ENCODE results near the gene CDH4. TPM values are rescaled to one million over a fixed set of nuclear protein-coding genes. Genes with fewer than 3 reads are reported as not detected.

CDH4 gene
- total RNA-seq, 1 experiment from 2014 or later = not detected

DNA sequence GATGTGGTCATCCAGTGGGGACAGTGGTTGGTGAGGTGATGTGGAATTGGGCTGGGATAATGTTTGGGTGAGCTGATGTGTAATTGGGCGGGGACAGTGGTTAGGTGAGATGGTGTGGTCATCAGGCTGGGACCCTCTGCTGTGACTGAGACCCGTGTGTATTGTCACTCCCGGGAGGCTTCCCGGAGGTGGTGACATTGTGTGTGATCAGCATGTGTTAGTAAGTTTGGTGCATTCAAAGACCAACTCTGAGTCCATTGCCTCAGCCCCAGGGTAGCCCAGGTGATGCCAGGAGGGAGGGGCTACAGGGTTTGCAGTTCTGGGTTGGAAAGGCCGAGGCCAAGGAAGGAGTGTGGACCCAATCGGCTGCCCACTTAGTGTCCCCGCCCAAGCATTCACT lies 438.1 kb downstream of the CDH4 start:
- Histone ChIP-seq H3K27me3 (ENCODE audit: control insufficient read depth, insufficient read depth, low read length) (peaks cover 26% of the 10 kb centered on the region), H3K4me1 (ENCODE audit: control insufficient read depth, insufficient read depth, low read length) (no peaks in the 10 kb centered on the region), H3K4me3 (ENCODE audit: low read depth in 2 of 2, low read length in 2 of 2) (no peak overlapping the region), H3K36me3 (ENCODE audit: control insufficient read depth, insufficient read depth, low read length) (no peaks in the 10 kb centered on the region), H3K27ac (ENCODE audit: low read length) (no peak overlapping the region), H3K9me3 (ENCODE audit: control insufficient read depth, insufficient read depth, low read depth, low read length) (no peaks in the 10 kb centered on the region)
- in situ Hi-C loops (cut with HindIII; ENCODE audit: low pct_unique_long_range_greater_than_20kb, low sequenced_read_pairs) (no loop called here), intact Hi-C loops (cut with micrococcal nuclease; ENCODE audit: unreplicated experiment) (no loop called here)
- POLR2A ChIA-PET = no interaction called here
- BruUV-seq (replicated peaks) = no TSS peak
- DNase-seq (ENCODE audit: low read depth, low spot score) = no peak
- CTCF ChIA-PET = no interaction called here
- ATAC-seq = no peak
- TF ChIP-seq TCF7L2 (IDR thresholded peaks at IDR 0.05; ENCODE audit: low read depth, low read length) (no peak), POLR2AphosphoS5 (IDR thresholded peaks at IDR 0.05; ENCODE audit: low read depth, low read length) (no peak), SIN3A (IDR thresholded peaks at IDR 0.05; ENCODE audit: borderline replicate concordance, insufficient read depth, low read depth, low read length) (no peak), CTCF (IDR thresholded peaks at IDR 0.05) (no peak)
- TF ChIP-seq, protein P1, sequence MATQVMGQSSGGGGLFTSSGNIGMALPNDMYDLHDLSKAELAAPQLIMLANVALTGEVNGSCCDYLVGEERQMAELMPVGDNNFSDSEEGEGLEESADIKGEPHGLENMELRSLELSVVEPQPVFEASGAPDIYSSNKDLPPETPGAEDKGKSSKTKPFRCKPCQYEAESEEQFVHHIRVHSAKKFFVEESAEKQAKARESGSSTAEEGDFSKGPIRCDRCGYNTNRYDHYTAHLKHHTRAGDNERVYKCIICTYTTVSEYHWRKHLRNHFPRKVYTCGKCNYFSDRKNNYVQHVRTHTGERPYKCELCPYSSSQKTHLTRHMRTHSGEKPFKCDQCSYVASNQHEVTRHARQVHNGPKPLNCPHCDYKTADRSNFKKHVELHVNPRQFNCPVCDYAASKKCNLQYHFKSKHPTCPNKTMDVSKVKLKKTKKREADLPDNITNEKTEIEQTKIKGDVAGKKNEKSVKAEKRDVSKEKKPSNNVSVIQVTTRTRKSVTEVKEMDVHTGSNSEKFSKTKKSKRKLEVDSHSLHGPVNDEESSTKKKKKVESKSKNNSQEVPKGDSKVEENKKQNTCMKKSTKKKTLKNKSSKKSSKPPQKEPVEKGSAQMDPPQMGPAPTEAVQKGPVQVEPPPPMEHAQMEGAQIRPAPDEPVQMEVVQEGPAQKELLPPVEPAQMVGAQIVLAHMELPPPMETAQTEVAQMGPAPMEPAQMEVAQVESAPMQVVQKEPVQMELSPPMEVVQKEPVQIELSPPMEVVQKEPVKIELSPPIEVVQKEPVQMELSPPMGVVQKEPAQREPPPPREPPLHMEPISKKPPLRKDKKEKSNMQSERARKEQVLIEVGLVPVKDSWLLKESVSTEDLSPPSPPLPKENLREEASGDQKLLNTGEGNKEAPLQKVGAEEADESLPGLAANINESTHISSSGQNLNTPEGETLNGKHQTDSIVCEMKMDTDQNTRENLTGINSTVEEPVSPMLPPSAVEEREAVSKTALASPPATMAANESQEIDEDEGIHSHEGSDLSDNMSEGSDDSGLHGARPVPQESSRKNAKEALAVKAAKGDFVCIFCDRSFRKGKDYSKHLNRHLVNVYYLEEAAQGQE (IDR thresholded peaks at IDR 0.05; ENCODE audit: insufficient read depth in 1 of 2, low read depth in 2 of 2, low read length in 1 of 2) = no peak

GRCh38 chr20:61690993-61691838 lies 439.2 kb downstream of the CDH4 start:
- ATAC-seq = no peak
- H3K27ac ChIP-seq (ENCODE audit: low read length) = no peak overlapping the region
- intact Hi-C loops (cut with micrococcal nuclease; ENCODE audit: unreplicated experiment) = no loop called here
- DNase-seq (ENCODE audit: low read depth, low spot score) = no peak
- H3K27me3 ChIP-seq (ENCODE audit: control insufficient read depth, insufficient read depth, low read length) = peaks cover 19% of the 10 kb centered on the region
- H3K36me3 ChIP-seq (ENCODE audit: control insufficient read depth, insufficient read depth, low read length) = no peaks in the 10 kb centered on the region
- no peaks in the 10 kb centered on the region for H3K9me3 ChIP-seq (ENCODE audit: control insufficient read depth, insufficient read depth, low read depth, low read length)
- no peak overlapping the region for H3K4me3 ChIP-seq (ENCODE audit: low read depth in 2 of 2, low read length in 2 of 2)
- CTCF ChIA-PET = no interaction called here
- in situ Hi-C loops (cut with HindIII; ENCODE audit: low pct_unique_long_range_greater_than_20kb, low sequenced_read_pairs) = no loop called here
- TF ChIP-seq CTCF (IDR thresholded peaks at IDR 0.05) = no peak
- TF ChIP-seq TCF7L2 (IDR thresholded peaks at IDR 0.05; ENCODE audit: low read depth, low read length) = no peak
- no peak for TF ChIP-seq POLR2AphosphoS5 (IDR thresholded peaks at IDR 0.05; ENCODE audit: low read depth, low read length)
- TF ChIP-seq, protein P1 (IDR thresholded peaks at IDR 0.05; ENCODE audit: insufficient read depth in 1 of 2, low read depth in 2 of 2, low read length in 1 of 2) = no peak
- TF ChIP-seq SIN3A (IDR thresholded peaks at IDR 0.05; ENCODE audit: borderline replicate concordance, insufficient read depth, low read depth, low read length) = no peak
- POLR2A ChIA-PET = no interaction called here
- BruUV-seq (replicated peaks) = no TSS peak
- no peaks in the 10 kb centered on the region for H3K4me1 ChIP-seq (ENCODE audit: control insufficient read depth, insufficient read depth, low read length)
